Trophoblast cell (in vitro differentiated cells and primary cell): Measurements from ENCODE around the gene GOLGA6B.
"Not testable (repeated sequence)": the region's sequence is repeated elsewhere in the genome, so short reads cannot be mapped to it uniquely, and the experiment has no call there.

Experiments used
- DNase-seq, 2 donors: peaks; one replicate each; pipeline ENCODE4 v3.0.0-alpha.2; 2016
- H2AFZ ChIP-seq: 2 replicates; pipeline ENCODE4 v1.6.1; 2013; ENCODE audit warnings: low read length, moderate library complexity, mild to moderate bottlenecking; ENCODE audit not compliant: insufficient read depth, poor library complexity
- H2AK5ac ChIP-seq: 2 replicates; pipeline ENCODE4 v1.6.1; 2013; ENCODE audit warnings: mild to moderate bottlenecking, low read length
- H2BK120ac ChIP-seq: 2 replicates; pipeline ENCODE4 v1.6.1; 2013; ENCODE audit warnings: low read length, mild to moderate bottlenecking, moderate library complexity; ENCODE audit not compliant: insufficient read depth, poor library complexity
- H2BK12ac ChIP-seq: 2 replicates; pipeline ENCODE4 v1.6.1; 2013; ENCODE audit warnings: mild to moderate bottlenecking, low read length, moderate library complexity
- H2BK5ac ChIP-seq: 2 replicates; pipeline ENCODE4 v1.6.1; 2013; ENCODE audit warnings: low read length, low read depth, moderate library complexity, mild to moderate bottlenecking; ENCODE audit not compliant: poor library complexity
- H3K14ac ChIP-seq: 2 replicates; pipeline ENCODE4 v1.6.1; 2013; ENCODE audit warnings: mild to moderate bottlenecking, low read length
- H3K18ac ChIP-seq: 2 replicates; pipeline ENCODE4 v1.6.1; 2013; ENCODE audit warnings: mild to moderate bottlenecking, low read length
- H3K23ac ChIP-seq: 2 replicates; pipeline ENCODE4 v1.6.1; 2013; ENCODE audit warnings: low read length
- H3K27ac ChIP-seq: 2 replicates; pipeline ENCODE4 v1.5.1; 2013; ENCODE audit warnings: low read depth, mild to moderate bottlenecking, inconsistent platforms, low read length, moderate library complexity
- H3K27me3 ChIP-seq: 2 replicates; pipeline ENCODE4 v1.6.1; 2013; ENCODE audit warnings: inconsistent platforms, mild to moderate bottlenecking, low read length, moderate library complexity; ENCODE audit not compliant: insufficient read depth
- H3K36me3 ChIP-seq, 2 experiments: 1 replicate in 1 of 2; 2 replicates in 1 of 2; pipeline ENCODE4 v1.6.1; 2013; ENCODE audit warnings: low read length in 2 of 2, mild to moderate bottlenecking in 2 of 2, moderate library complexity in 1 of 2; ENCODE audit not compliant: insufficient read depth in 2 of 2, control insufficient read depth in 1 of 2
- H3K4ac ChIP-seq: 2 replicates; pipeline ENCODE4 v1.6.1; 2013; ENCODE audit warnings: low read depth, mild to moderate bottlenecking, low read length, moderate library complexity
- H3K4me1 ChIP-seq, 2 experiments: 1 replicate in 1 of 2; 2 replicates in 1 of 2; pipeline ENCODE4 v1.6.1; 2013; ENCODE audit warnings: low read length in 2 of 2, mild to moderate bottlenecking in 2 of 2, moderate library complexity in 1 of 2; ENCODE audit not compliant: insufficient read depth in 2 of 2, control insufficient read depth in 1 of 2
- H3K4me2 ChIP-seq: 2 replicates; pipeline ENCODE4 v1.6.1; 2013; ENCODE audit warnings: inconsistent platforms, mild to moderate bottlenecking, low read length, moderate library complexity
- H3K4me3 ChIP-seq: 2 replicates; pipeline ENCODE4 v1.5.1; 2013; ENCODE audit warnings: mild to moderate bottlenecking, low read depth, low read length, inconsistent platforms
- H3K79me1 ChIP-seq: one replicate; pipeline ENCODE4 v1.6.1; 2013; ENCODE audit warnings: low read length
- H3K79me2 ChIP-seq: 2 replicates; pipeline ENCODE4 v1.6.1; 2013; ENCODE audit warnings: low read length, mild to moderate bottlenecking; ENCODE audit not compliant: control insufficient read depth, insufficient read depth, poor library complexity
- H3K9ac ChIP-seq: 2 replicates; pipeline ENCODE4 v1.6.1; 2013; ENCODE audit warnings: mild to moderate bottlenecking, low read length
- H3K9me3 ChIP-seq: 2 replicates; pipeline ENCODE4 v1.6.1; 2013; ENCODE audit warnings: low read depth, mild to moderate bottlenecking, control low read depth, inconsistent platforms, low read length; ENCODE audit not compliant: insufficient read depth
- H4K12ac ChIP-seq: 2 replicates; pipeline ENCODE4 v1.6.1; 2013; ENCODE audit warnings: low read depth, mild to moderate bottlenecking, low read length, moderate library complexity
- H4K8ac ChIP-seq: 2 replicates; pipeline ENCODE4 v1.6.1; 2013; ENCODE audit warnings: low read depth, mild to moderate bottlenecking, low read length, moderate library complexity
- H4K91ac ChIP-seq: one replicate; pipeline ENCODE4 v1.6.1; 2013; ENCODE audit warnings: low read depth, mild to moderate bottlenecking, low read length, moderate library complexity
- WGBS: extraction: QIAGEN DNeasy Blood & Tissue Kit; methylation state at CpG from one replicate; pipeline ENCODE4 v1.1.7; 2013; ENCODE audit warnings: missing lambda C conversion rate; ENCODE audit not compliant: insufficient read length, insufficient coverage; ENCODE audit errors: extremely low coverage; 5-methylcytosine and 5-hydroxymethylcytosine counted together

Gene GOLGA6B

DNA sequence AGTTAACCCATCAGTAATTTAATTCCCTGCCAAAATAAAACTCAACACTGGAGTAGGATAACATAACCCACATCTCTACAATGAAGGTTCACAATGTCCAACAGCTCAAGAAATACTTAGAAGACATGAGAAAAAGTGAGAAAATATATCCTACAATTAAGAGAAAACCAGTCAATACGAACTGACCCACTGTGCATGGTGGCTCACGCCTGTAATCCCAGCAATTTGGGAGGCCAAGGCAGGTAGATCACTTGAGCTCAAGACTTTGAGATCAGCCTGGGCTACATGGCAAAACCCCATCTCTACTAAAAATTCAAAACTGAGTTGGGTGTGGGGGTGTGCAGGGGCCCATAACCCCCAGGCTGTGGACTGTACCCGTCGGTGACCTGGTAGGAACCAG lies 30.6 kb upstream of the GOLGA6B start:
- H3K27ac ChIP-seq, H3K36me3 ChIP-seq, H3K4me1 ChIP-seq, H2AFZ ChIP-seq, H3K27me3 ChIP-seq, H3K4ac ChIP-seq, H3K79me2 ChIP-seq, H3K18ac ChIP-seq, H3K4me2 ChIP-seq, H3K14ac ChIP-seq, DNase-seq, H3K9me3 ChIP-seq, H2BK12ac ChIP-seq, H4K8ac ChIP-seq, H3K9ac ChIP-seq, H3K79me1 ChIP-seq, H3K23ac ChIP-seq, H2AK5ac ChIP-seq, H4K12ac ChIP-seq, H3K4me3 ChIP-seq, H2BK5ac ChIP-seq, H2BK120ac ChIP-seq, H4K91ac ChIP-seq: not testable (repeated sequence)
- no CpG with 5 or more reads among the region's 4 CpGs for WGBS

GRCh38 chr15:72626153-72626552 lies 28.3 kb upstream of the GOLGA6B start:
- H4K12ac ChIP-seq, H3K23ac ChIP-seq: not testable (repeated sequence)

GRCh38 chr15:72628249-72629067 lies 26.0 kb upstream of the GOLGA6B start:
- H2BK12ac ChIP-seq, H2AK5ac ChIP-seq, H3K36me3 ChIP-seq, H3K27ac ChIP-seq, H3K4ac ChIP-seq, H4K8ac ChIP-seq, H2BK5ac ChIP-seq, H3K4me3 ChIP-seq, H4K91ac ChIP-seq, H2AFZ ChIP-seq, H3K18ac ChIP-seq, H4K12ac ChIP-seq, H3K4me2 ChIP-seq, H3K9ac ChIP-seq, H3K27me3 ChIP-seq, H3K23ac ChIP-seq, H2BK120ac ChIP-seq, H3K9me3 ChIP-seq, H3K79me1 ChIP-seq, DNase-seq, H3K79me2 ChIP-seq, H3K14ac ChIP-seq, H3K4me1 ChIP-seq: not testable (repeated sequence)
- no CpG with 5 or more reads among the region's 11 CpGs for whole genome bisulfite sequencing

More at GRCh38 chr15:72626153-72626552, 28.3 kb upstream of the GOLGA6B start:
- not testable (repeated sequence) for H3K14ac ChIP-seq, H3K4ac ChIP-seq, H2BK12ac ChIP-seq, H4K91ac ChIP-seq, H3K79me2 ChIP-seq, H3K36me3 ChIP-seq, H3K4me3 ChIP-seq, DNase-seq, H3K9ac ChIP-seq, H3K4me2 ChIP-seq, H3K79me1 ChIP-seq, H3K27ac ChIP-seq, H2BK120ac ChIP-seq, H3K18ac ChIP-seq, H2AFZ ChIP-seq, H4K8ac ChIP-seq, H2BK5ac ChIP-seq, H3K9me3 ChIP-seq, H3K4me1 ChIP-seq, H3K27me3 ChIP-seq, H2AK5ac ChIP-seq
- no CpG with 5 or more reads among the region's 3 CpGs for WGBS

GRCh38 chr15:72629068-72629570 lies 25.4 kb upstream of the GOLGA6B start:
- H3K4ac ChIP-seq, H3K14ac ChIP-seq, H3K4me2 ChIP-seq, H2BK12ac ChIP-seq, H3K36me3 ChIP-seq, H4K91ac ChIP-seq, H2AK5ac ChIP-seq, H3K4me3 ChIP-seq, H3K18ac ChIP-seq, H2BK120ac ChIP-seq, DNase-seq, H3K23ac ChIP-seq, H3K4me1 ChIP-seq, H3K79me1 ChIP-seq, H3K79me2 ChIP-seq, H3K9me3 ChIP-seq, H2AFZ ChIP-seq, H3K9ac ChIP-seq, H4K12ac ChIP-seq, H3K27me3 ChIP-seq, H2BK5ac ChIP-seq, H4K8ac ChIP-seq, H3K27ac ChIP-seq: not testable (repeated sequence)
- no CpG with 5 or more reads among the region's 7 CpGs for WGBS
